K562 treated with DMSO at 1 percent for 4 hours (cell line): Measurements from ENCODE around the gene MICU1. TPM values are rescaled to one million over a fixed set of nuclear protein-coding genes. Genes with fewer than 3 reads are reported as not detected.

Source experiments
- total RNA-seq: library from RNA; unstranded; fragments of 300-600 nt; gene quantifications from 2 replicates; pipeline ENCODE4 v1.2.3, GENCODE V29; 2022; ENCODE audit not compliant: insufficient read depth

The MICU1 gene
- 60.6 and 66.2 TPM in 2 replicates for total RNA-seq

DNA sequence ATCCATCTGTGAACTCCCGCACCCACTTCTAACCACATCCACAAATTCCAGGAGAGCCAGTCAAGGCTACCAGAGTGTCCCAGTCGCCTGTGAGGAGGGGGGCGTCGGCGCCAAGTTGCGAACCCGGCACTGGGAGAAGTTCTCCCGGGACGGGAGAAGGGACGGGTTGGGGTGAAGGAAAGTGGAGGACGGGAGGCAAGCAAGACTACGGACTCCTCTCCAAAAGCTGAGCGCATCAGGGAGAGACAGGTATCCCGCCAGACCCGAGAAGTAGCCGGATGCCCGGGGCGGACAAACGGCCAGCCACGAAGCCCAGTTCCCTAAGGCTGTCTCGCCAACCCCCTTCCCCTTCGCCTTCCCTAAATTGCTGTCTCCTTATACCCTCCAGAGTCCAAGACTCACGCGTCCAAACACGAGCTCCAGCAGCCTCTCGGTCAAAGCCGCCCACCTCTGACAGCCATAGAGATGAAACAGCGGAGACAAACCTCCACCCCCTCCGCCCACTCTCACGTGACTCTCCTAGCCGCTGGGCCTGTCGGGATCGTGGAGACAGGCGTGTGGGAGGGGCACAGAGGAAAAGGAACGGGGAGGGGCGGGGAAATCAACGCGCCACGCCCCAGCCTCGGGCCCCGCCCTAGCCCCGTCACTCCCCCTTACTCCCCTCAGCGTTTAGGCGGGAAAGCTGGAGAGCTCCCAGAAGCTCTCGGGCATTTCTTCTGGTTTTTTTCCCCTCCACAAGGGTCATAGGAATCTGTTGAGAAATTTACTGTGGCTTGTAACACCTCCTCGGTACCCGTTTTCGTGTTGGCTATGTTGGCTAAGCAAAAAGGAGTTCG is at the start of gene MICU1:
TSS of gene MICU1 (minus strand) at position 472 of the 836 bp plus-strand sequence. CDS start 59,286 bp downstream, outside the sequence.

GRCh38 chr10:72354356-72355213 is 271.3 kb downstream of the MICU1 start, which contains the start of gene DNAJB12:
DNAJB12 (minus strand) TSS chr10:72354919; CDS start chr10:72354897, 22 bp downstream.

Other genes with a start within 250 kb of the MICU1 start
- gene MCU, start 66.1 kb upstream of the MICU1 start, total RNA-seq: 15.3 and 16.8 TPM in 2 replicates